Cardiac ventricle fibroblast (primary cell): Measurements from ENCODE around the gene PTPRS. TPM values are rescaled to one million over a fixed set of nuclear protein-coding genes. Genes with fewer than 3 reads are reported as not detected.

Source experiments
- total RNA-seq: library from RNA; depleted of rRNA; stranded (reverse); fragments of >200 nt; gene quantifications from 2 replicates; pipeline ENCODE4 v1.2.3, GENCODE V29; 2015

The PTPRS gene
- total RNA-seq, result 253 and 259 TPM in 2 replicates

DNA sequence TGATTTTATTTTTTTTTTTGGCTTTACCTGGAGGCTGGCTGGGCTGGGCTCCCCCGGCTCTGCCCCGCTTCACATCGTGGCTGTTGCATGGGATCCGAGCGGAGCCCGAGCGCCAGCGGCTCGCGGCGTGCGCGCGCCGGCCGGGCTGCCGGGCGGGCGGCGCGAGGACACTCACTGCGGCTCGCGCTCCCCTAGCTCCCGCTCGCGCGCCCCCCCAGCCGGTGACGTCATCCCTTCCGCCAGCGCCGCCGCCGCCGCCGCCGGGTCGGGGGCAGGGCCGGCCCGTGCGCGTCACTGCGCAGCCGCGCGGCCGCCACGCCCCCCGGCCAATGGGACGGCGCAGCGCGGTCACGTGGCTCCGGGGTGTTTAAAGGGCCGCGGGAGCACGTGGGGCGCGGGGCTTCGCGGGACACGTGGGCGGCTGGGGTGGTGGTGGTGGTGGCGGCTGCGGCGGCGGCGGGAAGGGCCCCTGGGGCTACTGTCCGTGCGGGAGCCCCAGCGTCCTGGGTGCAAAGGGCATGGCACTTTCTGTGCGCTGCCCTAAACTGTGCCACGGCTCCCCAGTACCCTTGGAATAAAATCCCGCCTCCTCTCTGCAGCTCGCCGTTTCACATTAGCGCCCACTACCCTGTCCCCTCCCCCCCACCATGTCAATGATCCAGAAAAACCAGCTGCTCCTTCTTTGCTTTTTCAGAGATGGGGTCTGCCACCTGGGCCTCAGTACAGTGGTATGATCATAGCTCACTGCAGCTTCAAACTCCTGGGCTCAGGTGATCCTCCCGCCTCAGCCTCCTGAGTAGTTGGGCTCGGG, at the start of gene PTPRS:
Gene PTPRS (minus strand): TSS at position 176 of the 811 bp plus-strand sequence. CDS start 54,672 bp downstream, outside the sequence.

Other genes starting within 250 kb of the PTPRS start
- not detected in 2 replicates for gene ZNRF4, start 114.6 kb upstream of the PTPRS start, total RNA-seq
- not detected in 2 replicates for gene TINCR, start 227.1 kb upstream of the PTPRS start, total RNA-seq